IMR-90 (cell line): ENCODE results near the gene INTS14. TPM values are rescaled to one million over a fixed set of nuclear protein-coding genes. Genes with fewer than 3 reads are reported as not detected.

Experiments
- ATAC-seq: fragments of 200-7000 bp; cut with Tn5 transposase; 2 replicates; pipeline ENCODE4 v1.9.1; 2020; ENCODE audit warnings: low read depth, mild to moderate bottlenecking, moderate library complexity
- BruUV-seq: library from RNA; stranded (reverse); fragments of 400-500 nt; replicated peaks from 2 replicates; lab custom pipeline; 2021; lab: Mats Ljungman, UMichigan
- CTCF ChIA-PET: fragments of 300-600 bp; formaldehyde crosslinking; extraction: SDS; loops from one replicate; lab custom pipeline; 2021; ENCODE audit warnings: antibody characterized with exemption; lab: Yijun Ruan, JAX
- POLR2A ChIA-PET: fragments of 300-600 bp; sonication (Branson Sonifier 250); formaldehyde crosslinking; loops from one replicate; lab custom pipeline; 2022; ENCODE audit warnings: antibody characterized with exemption; ENCODE audit not compliant: unreplicated experiment; lab: Charles Lee
- DNase-seq: peaks from one replicate; pipeline ENCODE4 v3.0.0; 2013
- H2AFZ ChIP-seq: replicated peaks from 2 replicates; pipeline ENCODE3; 2013; ENCODE audit warnings: low read length, mild to moderate bottlenecking; ENCODE audit not compliant: poor library complexity
- H2AK5ac ChIP-seq: 2 replicates; pipeline ENCODE4 v1.6.1; 2013; ENCODE audit warnings: low read depth, low read length, inconsistent platforms
- H2AK9ac ChIP-seq: replicated peaks from 2 replicates; pipeline ENCODE3; 2013; ENCODE audit warnings: mild to moderate bottlenecking, low read depth, low read length, moderate library complexity; ENCODE audit not compliant: poor library complexity
- H2BK120ac ChIP-seq: 2 replicates; pipeline ENCODE4 v1.6.1; 2013; ENCODE audit warnings: low read depth, low read length, inconsistent platforms
- H2BK15ac ChIP-seq: 3 replicates; pipeline ENCODE4 v1.6.1; 2013; ENCODE audit warnings: low read depth, low read length, inconsistent platforms
- H2BK20ac ChIP-seq: 2 replicates; pipeline ENCODE4 v1.6.1; 2013; ENCODE audit warnings: low read depth, mild to moderate bottlenecking, inconsistent platforms, low read length, moderate library complexity
- H2BK5ac ChIP-seq: 2 replicates; pipeline ENCODE4 v1.6.1; 2013; ENCODE audit warnings: mild to moderate bottlenecking, low read depth, low read length, inconsistent platforms; ENCODE audit not compliant: poor library complexity, severe bottlenecking
- H3K14ac ChIP-seq: replicated peaks from 2 replicates; pipeline ENCODE4 v1.6.1; 2013; ENCODE audit warnings: low read depth, low read length, inconsistent platforms
- H3K18ac ChIP-seq: 2 replicates; pipeline ENCODE4 v1.6.1; 2013; ENCODE audit warnings: low read depth, low read length, control low read depth
- H3K23ac ChIP-seq: 2 replicates; pipeline ENCODE4 v1.6.1; 2013; ENCODE audit warnings: low read depth, low read length, inconsistent platforms
- H3K27ac ChIP-seq: 2 replicates; pipeline ENCODE4 v1.5.1; 2013; ENCODE audit warnings: mild to moderate bottlenecking, control low read depth, low read length; ENCODE audit not compliant: insufficient read depth
- H3K27me3 ChIP-seq: 2 replicates; pipeline ENCODE4 v1.6.1; 2013; ENCODE audit warnings: low read length; ENCODE audit not compliant: control insufficient read depth, insufficient read depth
- H3K36me3 ChIP-seq: 2 replicates; pipeline ENCODE4 v1.6.1; 2013; ENCODE audit warnings: low read length, mixed read lengths; ENCODE audit not compliant: control insufficient read depth, insufficient read depth
- H3K4ac ChIP-seq: 2 replicates; pipeline ENCODE4 v1.6.1; 2013; ENCODE audit warnings: low read depth, low read length, inconsistent platforms
- H3K4me1 ChIP-seq: 2 replicates; pipeline ENCODE4 v1.6.1; 2013; ENCODE audit warnings: low read length, mixed read lengths; ENCODE audit not compliant: control insufficient read depth, insufficient read depth
- H3K4me2 ChIP-seq: 2 replicates; pipeline ENCODE4 v1.6.1; 2013; ENCODE audit warnings: low read depth, mild to moderate bottlenecking, control low read depth, low read length, moderate library complexity
- H3K4me3 ChIP-seq: 2 replicates; pipeline ENCODE4 v1.5.1; 2013; ENCODE audit warnings: low read depth, mild to moderate bottlenecking, control low read depth, low read length, moderate library complexity; ENCODE audit not compliant: insufficient read depth
- H3K56ac ChIP-seq: 2 replicates; pipeline ENCODE4 v1.6.1; 2013; ENCODE audit warnings: low read length, inconsistent platforms; ENCODE audit not compliant: insufficient read depth; ENCODE audit errors: extremely low read depth
- H3K79me1 ChIP-seq, 2 experiments: 2 replicates each; pipeline ENCODE4 v1.6.1; 2013; ENCODE audit warnings: low read length in 2 of 2, inconsistent platforms in 1 of 2, low read depth in 1 of 2
- H3K9ac ChIP-seq: 2 replicates; pipeline ENCODE4 v1.6.1; 2013; ENCODE audit warnings: low read depth, low read length, control low read depth
- H3K9me1 ChIP-seq: 2 replicates; pipeline ENCODE4 v1.6.1; 2013; ENCODE audit warnings: low read length, inconsistent platforms; ENCODE audit not compliant: insufficient read depth
- H3K9me3 ChIP-seq: 2 replicates; pipeline ENCODE4 v1.6.1; 2013; ENCODE audit warnings: low read length; ENCODE audit not compliant: control insufficient read depth, insufficient read depth
- H4K20me1 ChIP-seq: 2 replicates; pipeline ENCODE4 v1.6.1; 2013; ENCODE audit warnings: low read length, inconsistent platforms; ENCODE audit not compliant: insufficient read depth
- H4K5ac ChIP-seq: 2 replicates; pipeline ENCODE4 v1.6.1; 2013; ENCODE audit warnings: mild to moderate bottlenecking, low read depth, low read length, control low read depth
- H4K8ac ChIP-seq, 2 experiments: 2 replicates each; pipeline ENCODE4 v1.6.1; 2013; ENCODE audit warnings: low read depth in 2 of 2, low read length in 2 of 2, control low read depth in 1 of 2, inconsistent platforms in 1 of 2
- H4K91ac ChIP-seq: 2 replicates; pipeline ENCODE4 v1.6.1; 2013; ENCODE audit warnings: low read depth, low read length, inconsistent platforms; ENCODE audit not compliant: insufficient read depth
- BHLHE40 ChIP-seq: fragments of 150-350 bp; IDR thresholded peaks from 2 replicates; pipeline ENCODE4 v1.6.1; 2016; ENCODE audit warnings: mild to moderate bottlenecking, low read depth, low read length
- CHD1 ChIP-seq: IDR thresholded peaks from 2 replicates; pipeline ENCODE4 v1.6.1; 2012; ENCODE audit warnings: low read depth, low read length, improper control_type of control experiment
- FOS ChIP-seq: fragments of 150-350 bp; IDR thresholded peaks from 2 replicates; pipeline ENCODE4 v1.6.1; 2016; ENCODE audit warnings: low read depth, low read length
- MAFK ChIP-seq: IDR thresholded peaks from 2 replicates; pipeline ENCODE4 v1.6.1; 2012; ENCODE audit warnings: low read depth, low read length, improper control_type of control experiment
- MAZ ChIP-seq: IDR thresholded peaks from 2 replicates; pipeline ENCODE4 v1.6.1; 2012; ENCODE audit warnings: low read depth, mild to moderate bottlenecking, low read length, improper control_type of control experiment, moderate library complexity, borderline replicate concordance
- MXI1 ChIP-seq: IDR thresholded peaks from 2 replicates; pipeline ENCODE4 v1.6.1; 2012; ENCODE audit warnings: low read depth, mild to moderate bottlenecking, low read length, moderate library complexity, borderline replicate concordance
- NFE2L2 ChIP-seq: fragments of 150-350 bp; IDR thresholded peaks from 2 replicates; pipeline ENCODE4 v1.6.1; 2016; ENCODE audit warnings: low read depth, mild to moderate bottlenecking, low read length
- POLR2A ChIP-seq: IDR thresholded peaks from 2 replicates; pipeline ENCODE4 v1.6.1; 2012; ENCODE audit warnings: mild to moderate bottlenecking, low read depth, low read length
- RAD21 ChIP-seq: IDR thresholded peaks from 2 replicates; pipeline ENCODE4 v1.6.1; 2012; ENCODE audit warnings: low read length, improper control_type of control experiment
- RCOR1 ChIP-seq: IDR thresholded peaks from 2 replicates; pipeline ENCODE4 v1.6.1; 2012; ENCODE audit warnings: mild to moderate bottlenecking, low read length, improper control_type of control experiment; ENCODE audit not compliant: insufficient replicate concordance
- RFX5 ChIP-seq: IDR thresholded peaks from 2 replicates; pipeline ENCODE4 v1.8.0; 2012; ENCODE audit warnings: low read depth, mild to moderate bottlenecking, low read length, moderate library complexity
- SMC3 ChIP-seq: fragments of 150-350 bp; IDR thresholded peaks from 2 replicates; pipeline ENCODE4 v1.6.1; 2016; ENCODE audit warnings: low read depth, mild to moderate bottlenecking, antibody characterized with exemption, low read length, moderate library complexity
- WGBS, 2 experiments: methylation state at CpG; one replicate each; pipeline versions ENCODE4 v1.1.5 to v1.1.7; 2013; ENCODE audit warnings: missing lambda C conversion rate in 2 of 2; ENCODE audit not compliant: insufficient read length in 1 of 2; ENCODE audit errors: extremely low coverage in 2 of 2; 5-methylcytosine and 5-hydroxymethylcytosine counted together
- dilution Hi-C: fragments of 300-500 bp; cut with HindIII; formaldehyde crosslinking; loops from one replicate; pipeline ENCODE4 v1.14.3; 2018; ENCODE audit warnings: low sequenced_read_pairs; ENCODE audit not compliant: unreplicated experiment
- in situ Hi-C: fragments of 300-500 bp; cut with MboI; formaldehyde crosslinking; loops from 3 replicates; pipeline ENCODE4 v1.14.3; 2019; ENCODE audit warnings: low sequenced_read_pairs, inconsistent platforms, mixed read lengths
- intact Hi-C: fragments of 100-400 bp; cut with micrococcal nuclease; formaldehyde crosslinking; loops from 2 replicates; pipeline ENCODE4 v1.10.0; 2022
- polyA plus RNA-seq, 3 experiments: library from polyadenylated mRNA; depleted of rRNA; stranded (reverse); fragments of >200 nt; gene quantifications; 2 replicates each; pipeline ENCODE4 v1.2.3, GENCODE V29; 2012; ENCODE audit warnings: low replicate concordance in 1 of 3
- total RNA-seq: library from RNA; depleted of rRNA; stranded (reverse); fragments of >200 nt; gene quantifications from 2 replicates; pipeline ENCODE4 v1.2.3, GENCODE V29; 2012
- TF ChIP-seq, protein P1 (sequence below): fragments of 150-350 bp; IDR thresholded peaks from 2 replicates; pipeline ENCODE4 v1.6.1; 2017; ENCODE audit warnings: mild to moderate bottlenecking, antibody characterized with exemption, low read length, low read depth
- TF ChIP-seq, protein P2 (sequence below): fragments of 150-350 bp; IDR thresholded peaks from 2 replicates; pipeline ENCODE4 v1.6.1; 2016; ENCODE audit warnings: low read depth, mild to moderate bottlenecking, low read length, moderate library complexity, borderline replicate concordance
- TF ChIP-seq, protein P3 (sequence below): conservative IDR thresholded peaks from 2 replicates; pipeline ENCODE4 v1.5.1; 2012; ENCODE audit warnings: mild to moderate bottlenecking, low read depth, low read length, improper control_type of control experiment

Gene INTS14
- total and polyA plus RNA-seq, 2 of the 4 experiments (the other 2 are of a cell fraction) = 22.9 to 39.5 TPM

DNA sequence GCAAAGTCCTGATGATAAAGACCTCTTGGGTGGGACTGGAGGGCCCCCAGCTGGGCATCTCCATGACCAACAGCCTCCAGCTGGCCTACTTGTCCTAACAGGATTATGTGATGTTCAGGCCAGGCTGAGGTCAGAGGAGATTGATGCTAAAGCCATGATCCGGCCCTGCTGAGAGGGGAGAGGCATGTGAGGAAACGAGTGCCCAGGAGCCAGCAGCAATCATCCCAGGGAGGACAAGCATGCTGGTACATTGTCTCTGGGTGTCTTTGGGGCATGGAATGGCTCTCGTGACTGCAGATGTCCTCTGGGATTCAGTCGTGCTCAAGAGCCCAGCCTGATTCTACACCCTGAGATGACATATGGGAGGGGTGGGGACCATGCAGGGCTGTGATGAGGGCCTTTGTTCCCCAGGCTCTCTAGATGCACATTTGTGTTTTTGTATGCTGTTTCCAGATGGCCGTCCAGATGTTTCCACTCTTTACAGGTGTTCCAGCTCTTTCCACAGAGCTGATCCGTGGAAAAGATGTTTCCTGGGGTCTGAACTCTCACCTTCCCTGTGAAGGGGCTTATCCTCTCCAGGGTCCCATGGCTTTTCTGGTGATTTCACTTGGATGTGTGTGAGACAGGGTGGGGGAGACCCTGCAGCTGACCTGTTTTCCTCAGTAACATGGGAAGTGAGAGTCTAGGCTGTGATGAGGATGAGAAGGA lies 31.0 kb upstream of the INTS14 start:
- in situ Hi-C loops = no loop called here
- no peak overlapping the region for H3K9ac ChIP-seq
- no peaks in the 10 kb centered on the region for H3K79me1 ChIP-seq
- no peaks in the 10 kb centered on the region for H3K9me3 ChIP-seq
- ATAC-seq (no peak), DNase-seq (no peak)
- H4K5ac ChIP-seq = no peak overlapping the region
- H2BK5ac ChIP-seq = no peak overlapping the region
- H3K36me3 ChIP-seq = no peaks in the 10 kb centered on the region
- no peak overlapping the region for H3K4me2 ChIP-seq
- ChIA-PET POLR2A (no interaction called here), CTCF (interaction anchor here (1.0 to 1.2 kb wide), 2 partner anchors 9 to 12 kb away, joined by 3 read pairs; no protein-coding TSS in a partner anchor)
- no peak overlapping the region for H2BK20ac ChIP-seq
- H4K91ac ChIP-seq = no peak overlapping the region
- H3K27ac ChIP-seq = no peak overlapping the region
- 37% methylated on average over 3 of the region's 6 CpGs; no CpG with 5 or more reads in 1 of the 2 experiments for WGBS, 2 experiments
- H3K27me3 ChIP-seq = no peaks in the 10 kb centered on the region
- no peaks in the 10 kb centered on the region; the same call in 1 of the 2 replicates for H3K9me1 ChIP-seq
- peak overlapping the region; percentile 60 for H2AK9ac ChIP-seq
- intact Hi-C loops = no loop called here
- H3K14ac ChIP-seq = no peak overlapping the region
- H2BK120ac ChIP-seq = no peak overlapping the region
- dilution Hi-C loops = no loop called here
- no peak overlapping the region for H2AFZ ChIP-seq
- 0 out of 2 replicates have a peak overlapping the region, but pooled peaks have one; percentile 41 for H3K23ac ChIP-seq
- no peak overlapping the region for H3K18ac ChIP-seq
- no peak overlapping the region for H3K56ac ChIP-seq
- no peak overlapping the region for H2BK15ac ChIP-seq
- H3K4me1 ChIP-seq = peaks cover 7% of the 10 kb centered on the region
- no peak overlapping the region for H2AK5ac ChIP-seq
- no peak overlapping the region for H3K4ac ChIP-seq
- 0 out of 2 replicates have a peak, but pooled peaks cover 3% of the 10 kb centered on the region for H4K20me1 ChIP-seq
- H4K8ac ChIP-seq = no peak overlapping the region
- no peak overlapping the region for H3K4me3 ChIP-seq
- BruUV-seq = no TSS peak
- TF ChIP-seq BHLHE40 = no peak
- no peak for TF ChIP-seq NFE2L2
- TF ChIP-seq SMC3 = no peak
- TF ChIP-seq, protein P1, sequence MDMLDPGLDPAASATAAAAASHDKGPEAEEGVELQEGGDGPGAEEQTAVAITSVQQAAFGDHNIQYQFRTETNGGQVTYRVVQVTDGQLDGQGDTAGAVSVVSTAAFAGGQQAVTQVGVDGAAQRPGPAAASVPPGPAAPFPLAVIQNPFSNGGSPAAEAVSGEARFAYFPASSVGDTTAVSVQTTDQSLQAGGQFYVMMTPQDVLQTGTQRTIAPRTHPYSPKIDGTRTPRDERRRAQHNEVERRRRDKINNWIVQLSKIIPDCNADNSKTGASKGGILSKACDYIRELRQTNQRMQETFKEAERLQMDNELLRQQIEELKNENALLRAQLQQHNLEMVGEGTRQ = no peak
- no peak for TF ChIP-seq FOS
- TF ChIP-seq, protein P2, sequence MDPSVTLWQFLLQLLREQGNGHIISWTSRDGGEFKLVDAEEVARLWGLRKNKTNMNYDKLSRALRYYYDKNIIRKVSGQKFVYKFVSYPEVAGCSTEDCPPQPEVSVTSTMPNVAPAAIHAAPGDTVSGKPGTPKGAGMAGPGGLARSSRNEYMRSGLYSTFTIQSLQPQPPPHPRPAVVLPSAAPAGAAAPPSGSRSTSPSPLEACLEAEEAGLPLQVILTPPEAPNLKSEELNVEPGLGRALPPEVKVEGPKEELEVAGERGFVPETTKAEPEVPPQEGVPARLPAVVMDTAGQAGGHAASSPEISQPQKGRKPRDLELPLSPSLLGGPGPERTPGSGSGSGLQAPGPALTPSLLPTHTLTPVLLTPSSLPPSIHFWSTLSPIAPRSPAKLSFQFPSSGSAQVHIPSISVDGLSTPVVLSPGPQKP = no peak
- TF ChIP-seq CHD1 = no peak
- no peak for TF ChIP-seq RCOR1
- TF ChIP-seq MXI1 = no peak
- TF ChIP-seq RFX5 = no peak
- TF ChIP-seq MAZ = no peak
- TF ChIP-seq POLR2A = no peak
- no peak for TF ChIP-seq RAD21
- no peak for TF ChIP-seq MAFK
- TF ChIP-seq, protein P3, sequence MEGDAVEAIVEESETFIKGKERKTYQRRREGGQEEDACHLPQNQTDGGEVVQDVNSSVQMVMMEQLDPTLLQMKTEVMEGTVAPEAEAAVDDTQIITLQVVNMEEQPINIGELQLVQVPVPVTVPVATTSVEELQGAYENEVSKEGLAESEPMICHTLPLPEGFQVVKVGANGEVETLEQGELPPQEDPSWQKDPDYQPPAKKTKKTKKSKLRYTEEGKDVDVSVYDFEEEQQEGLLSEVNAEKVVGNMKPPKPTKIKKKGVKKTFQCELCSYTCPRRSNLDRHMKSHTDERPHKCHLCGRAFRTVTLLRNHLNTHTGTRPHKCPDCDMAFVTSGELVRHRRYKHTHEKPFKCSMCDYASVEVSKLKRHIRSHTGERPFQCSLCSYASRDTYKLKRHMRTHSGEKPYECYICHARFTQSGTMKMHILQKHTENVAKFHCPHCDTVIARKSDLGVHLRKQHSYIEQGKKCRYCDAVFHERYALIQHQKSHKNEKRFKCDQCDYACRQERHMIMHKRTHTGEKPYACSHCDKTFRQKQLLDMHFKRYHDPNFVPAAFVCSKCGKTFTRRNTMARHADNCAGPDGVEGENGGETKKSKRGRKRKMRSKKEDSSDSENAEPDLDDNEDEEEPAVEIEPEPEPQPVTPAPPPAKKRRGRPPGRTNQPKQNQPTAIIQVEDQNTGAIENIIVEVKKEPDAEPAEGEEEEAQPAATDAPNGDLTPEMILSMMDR = no peak
